HG03342 (cell line): ENCODE data around the gene CDK16.

Experiments
- ATAC-seq: cut with Tn5 transposase; IDR thresholded peaks from one replicate; pipeline ENCODE4 v1.9.1; 2021; ENCODE audit warnings: mild to moderate bottlenecking, moderate library complexity; ENCODE audit not compliant: unreplicated experiment

CDK16 gene

GRCh38 chrX:47206316-47206715 is 12.2 kb upstream of the CDK16 start:
- ATAC-seq = no peak

GRCh38 chrX:47208108-47208507 is 10.4 kb upstream of the CDK16 start:
- ATAC-seq = no peak

GRCh38 chrX:47209508-47210238 is 8.8 kb upstream of the CDK16 start:
- no peak for ATAC-seq

- ATAC-seq = no peak
Observed at GRCh38 chrX:47210661-47211425, 7.6 kb upstream of the CDK16 start.

GRCh38 chrX:47212381-47213293 is 5.8 kb upstream of the CDK16 start:
- ATAC-seq = no peak

GRCh38 chrX:47214435-47215077 is 3.9 kb upstream of the CDK16 start:
- ATAC-seq = no peak

- ATAC-seq = no peak
Observed at GRCh38 chrX:47215291-47215900, 3.1 kb upstream of the CDK16 start.

GRCh38 chrX:47216393-47216925 is 2.0 kb upstream of the CDK16 start:
- ATAC-seq = no peak

- ATAC-seq = no peak
Observed at GRCh38 chrX:47217121-47217851, 1.2 kb upstream of the CDK16 start.

GRCh38 chrX:47217852-47218279 is 615 bp upstream of the CDK16 start:
- peak; percentile 84 for ATAC-seq

- ATAC-seq = peak; percentile 2
Observed at GRCh38 chrX:47218920-47219815, 687 bp downstream of the CDK16 start.

GRCh38 chrX:47221756-47222155 is 3.3 kb downstream of the CDK16 start:
- no peak for ATAC-seq

GRCh38 chrX:47222751-47223350 is 4.4 kb downstream of the CDK16 start:
- ATAC-seq = no peak

- ATAC-seq = no peak
Observed at GRCh38 chrX:47223476-47224250, 5.2 kb downstream of the CDK16 start.

- ATAC-seq = no peak
Observed at GRCh38 chrX:47224266-47224895, 5.9 kb downstream of the CDK16 start.

GRCh38 chrX:47224896-47225290 is 6.4 kb downstream of the CDK16 start:
- ATAC-seq = no peak

- no peak for ATAC-seq
Observed at GRCh38 chrX:47226071-47226470, 7.6 kb downstream of the CDK16 start.
